GM23338 (cell line): ENCODE measurements around the gene CIT. TPM values are rescaled to one million over a fixed set of nuclear protein-coding genes. Genes with fewer than 3 reads are reported as not detected.

Source experiments
- ATAC-seq: fragments of 200-7000 bp; cut with Tn5 transposase; 3 replicates; pipeline ENCODE4 v1.9.1; 2020
- DNase-seq: peaks from one replicate; pipeline ENCODE4 v3.0.0-alpha.2; 2015; ENCODE audit warnings: low spot score
- H2AFZ ChIP-seq: fragments of 200-600 bp; sonication (generic); 2 replicates; pipeline ENCODE4 v1.8.0; 2016; ENCODE audit warnings: antibody characterized with exemption, mild to moderate bottlenecking, moderate library complexity
- H3F3A ChIP-seq: fragments of 200-600 bp; sonication (generic); replicated peaks from 2 replicates; pipeline ENCODE4 v1.8.0; 2017; ENCODE audit warnings: antibody characterized with exemption, mixed run types, low read depth
- H3K27ac ChIP-seq: fragments of 200-600 bp; sonication (generic); 2 replicates; pipeline ENCODE4 v1.6.1; 2016; ENCODE audit warnings: low read depth
- H3K27me3 ChIP-seq: fragments of 200-600 bp; sonication (generic); 2 replicates; pipeline ENCODE4 v1.8.0; 2016; ENCODE audit warnings: mild to moderate bottlenecking, mixed run types, moderate library complexity; ENCODE audit not compliant: insufficient read depth
- H3K36me3 ChIP-seq: fragments of 200-600 bp; sonication (generic); 2 replicates; pipeline ENCODE4 v1.8.0; 2016; ENCODE audit warnings: mild to moderate bottlenecking; ENCODE audit not compliant: insufficient read depth
- H3K4me1 ChIP-seq: fragments of 200-600 bp; sonication (generic); 2 replicates; pipeline ENCODE4 v1.8.0; 2016; ENCODE audit warnings: mild to moderate bottlenecking, moderate library complexity; ENCODE audit not compliant: insufficient read depth
- H3K4me2 ChIP-seq: fragments of 200-600 bp; sonication (generic); 2 replicates; pipeline ENCODE4 v1.7.1; 2017; ENCODE audit warnings: mixed run types
- H3K4me3 ChIP-seq: fragments of 200-600 bp; sonication (generic); 2 replicates; pipeline ENCODE4 v1.6.1; 2016; ENCODE audit warnings: mixed run types
- H3K79me2 ChIP-seq: fragments of 200-600 bp; sonication (generic); replicated peaks from 2 replicates; pipeline ENCODE4 v1.8.0; 2017; ENCODE audit warnings: mild to moderate bottlenecking; ENCODE audit not compliant: insufficient read depth
- H3K9me2 ChIP-seq: fragments of 200-600 bp; sonication (generic); 2 replicates; pipeline ENCODE4 v1.8.0; 2017; ENCODE audit not compliant: insufficient read depth
- H4K20me1 ChIP-seq: fragments of 200-600 bp; sonication (generic); replicated peaks from 2 replicates; pipeline ENCODE4 v1.8.0; 2017; ENCODE audit warnings: mild to moderate bottlenecking; ENCODE audit not compliant: insufficient read depth
- H3K27ac Mint-ChIP-seq: 2 replicates; pipeline ENCODE4 v1.8.0; 2020; ENCODE audit warnings: inconsistent platforms, mild to moderate bottlenecking, moderate library complexity, mixed read lengths
- H3K27me3 Mint-ChIP-seq: 3 replicates; pipeline ENCODE4 v1.8.0; 2022; ENCODE audit warnings: low read depth, mild to moderate bottlenecking, moderate library complexity, mixed read lengths, inconsistent platforms; ENCODE audit not compliant: insufficient read depth, poor library complexity
- H3K36me3 Mint-ChIP-seq: 3 replicates; pipeline ENCODE4 v1.8.0; 2021; ENCODE audit warnings: low read depth, mild to moderate bottlenecking, inconsistent platforms, moderate library complexity, mixed read lengths
- H3K4me1 Mint-ChIP-seq: 3 replicates; pipeline ENCODE4 v1.8.0; 2020; ENCODE audit warnings: mild to moderate bottlenecking, inconsistent platforms, mixed read lengths
- H3K4me3 Mint-ChIP-seq: 3 replicates; pipeline ENCODE4 v1.8.0; 2021; ENCODE audit warnings: moderate library complexity, mild to moderate bottlenecking, inconsistent platforms, mixed read lengths
- H3K9me3 Mint-ChIP-seq: 3 replicates; pipeline ENCODE4 v1.8.0; 2020; ENCODE audit warnings: moderate library complexity, mild to moderate bottlenecking, inconsistent platforms, mixed read lengths
- CREB1 ChIP-seq: fragments of 250-450 bp; sonication (Bioruptor Pico); IDR thresholded peaks from 2 replicates; pipeline ENCODE4 v1.5.0; 2020; ENCODE audit warnings: low read depth, mild to moderate bottlenecking, moderate library complexity
- EZH2 ChIP-seq: fragments of 200-600 bp; sonication (generic); IDR thresholded peaks from one replicate; pipeline ENCODE4 v1.8.0; 2017; ENCODE audit warnings: antibody characterized with exemption, mild to moderate bottlenecking, low read depth; ENCODE audit not compliant: unreplicated experiment
- EZH2phosphoT487 ChIP-seq: fragments of 200-600 bp; sonication (generic); IDR thresholded peaks from one replicate; pipeline ENCODE4 v1.8.1; 2018; ENCODE audit warnings: antibody characterized with exemption; ENCODE audit not compliant: unreplicated experiment
- NANOG ChIP-seq: IDR thresholded peaks from 2 replicates; pipeline ENCODE4 v1.6.1; 2016; ENCODE audit warnings: antibody characterized with exemption, borderline replicate concordance
- REST ChIP-seq: IDR thresholded peaks from one replicate; pipeline ENCODE4 v1.6.1; 2018; ENCODE audit warnings: antibody characterized with exemption; ENCODE audit not compliant: unreplicated experiment
- STAT1 ChIP-seq: IDR thresholded peaks from one replicate; pipeline ENCODE4 v1.6.1; 2016; ENCODE audit warnings: antibody characterized with exemption; ENCODE audit not compliant: unreplicated experiment
- ZNF114 ChIP-seq: fragments of 250-450 bp; sonication (Bioruptor Pico); IDR thresholded peaks from 2 replicates; pipeline ENCODE4 v1.5.0; 2020; ENCODE audit warnings: mild to moderate bottlenecking, moderate library complexity
- ZNF331 ChIP-seq: fragments of 250-450 bp; sonication (Bioruptor Pico); IDR thresholded peaks from 2 replicates; pipeline ENCODE4 v1.5.0; 2020; ENCODE audit warnings: low read depth, mild to moderate bottlenecking, moderate library complexity
- ZNF462 ChIP-seq: fragments of 250-450 bp; sonication (Bioruptor Pico); IDR thresholded peaks from 2 replicates; pipeline ENCODE4 v1.5.0; 2020; ENCODE audit warnings: mild to moderate bottlenecking, moderate library complexity
- polyA plus RNA-seq: library from polyadenylated mRNA; unstranded; fragments of >200 nt; fragmentation: Nextera tagmentation; extraction: Ambion mirVana; gene quantifications from 2 replicates; pipeline ENCODE4 v1.2.1, GENCODE V29; 2016
- total RNA-seq: library from RNA; depleted of rRNA; stranded (reverse); fragments of >200 nt; shearing (Covaris generic); gene quantifications from 2 replicates; pipeline ENCODE4 v1.2.3, GENCODE V29; 2014

The CIT gene
- total and polyA plus RNA-seq, 2 experiments from 2014 or later = 9.7 to 47.8 TPM

- ATAC-seq (no peak), DNase-seq (no peak)
- H3F3A ChIP-seq = peaks cover 4% of the 10 kb centered on the region
- H3K36me3 ChIP-seq = peaks cover 5% of the 10 kb centered on the region; the same call in 1 of the 2 replicates
- no peak overlapping the region; the same call in 1 of the 2 replicates for H2AFZ ChIP-seq
- H3K36me3 Mint-ChIP-seq = peaks cover 20% of the 10 kb centered on the region
- no peak for TF ChIP-seq EZH2phosphoT487
- no peak for TF ChIP-seq EZH2
- no peak for TF ChIP-seq CREB1
- no peak overlapping the region for H3K27ac ChIP-seq
- peaks cover 30% of the 10 kb centered on the region for H3K79me2 ChIP-seq
- H3K4me2 ChIP-seq = no peak overlapping the region
- H3K4me3 Mint-ChIP-seq = no peak overlapping the region
- H3K4me3 ChIP-seq = no peak overlapping the region
- H3K27me3 Mint-ChIP-seq = peaks cover 3% of the 10 kb centered on the region
- H4K20me1 ChIP-seq = peaks cover 9% of the 10 kb centered on the region; the same call in 1 of the 2 replicates
- peaks cover 10% of the 10 kb centered on the region for H3K4me1 Mint-ChIP-seq
- no peaks in the 10 kb centered on the region for H3K9me3 Mint-ChIP-seq
- H3K4me1 ChIP-seq = no peaks in the 10 kb centered on the region; the same call in 1 of the 2 replicates
- no peaks in the 10 kb centered on the region for H3K27me3 ChIP-seq
- no peak overlapping the region for H3K27ac Mint-ChIP-seq
- H3K9me2 ChIP-seq = no peaks in the 10 kb centered on the region
Measured at GRCh38 chr12:119666226-119666795, 210.8 kb downstream of the CIT start.

GRCh38 chr12:119665164-119665929 is 211.8 kb downstream of the CIT start:
- H3K4me2 ChIP-seq = no peak overlapping the region
- ATAC-seq = no peak
- no peak overlapping the region for H3K4me3 Mint-ChIP-seq
- no peaks in the 10 kb centered on the region for H3K9me2 ChIP-seq
- H3K9me3 Mint-ChIP-seq = no peaks in the 10 kb centered on the region
- H3K27me3 Mint-ChIP-seq = peaks cover 3% of the 10 kb centered on the region
- no peaks in the 10 kb centered on the region; the same call in 1 of the 2 replicates for H3K4me1 ChIP-seq
- peaks cover 21% of the 10 kb centered on the region for H3K79me2 ChIP-seq
- no peak overlapping the region for H3K4me3 ChIP-seq
- H2AFZ ChIP-seq = 0 out of 2 replicates have a peak overlapping the region, but pooled peaks have one; percentile 18
- H3K36me3 ChIP-seq = peaks cover under 1% of the 10 kb centered on the region; the same call in 1 of the 2 replicates
- no peak overlapping the region for H3K27ac Mint-ChIP-seq
- no peaks in the 10 kb centered on the region for H3K27me3 ChIP-seq
- H3K36me3 Mint-ChIP-seq = peaks cover 10% of the 10 kb centered on the region
- peaks cover 4% of the 10 kb centered on the region for H3F3A ChIP-seq
- H4K20me1 ChIP-seq = peaks cover 5% of the 10 kb centered on the region; the same call in 1 of the 2 replicates
- H3K4me1 Mint-ChIP-seq = peaks cover 9% of the 10 kb centered on the region
- no peak overlapping the region for H3K27ac ChIP-seq
- DNase-seq = no peak
- TF ChIP-seq ZNF114 (CRISPR knock-in tag) = no peak
- no peak for TF ChIP-seq ZNF462 (CRISPR knock-in tag)
- TF ChIP-seq STAT1 = no peak
- no peak for TF ChIP-seq ZNF331 (CRISPR knock-in tag)
- no peak for TF ChIP-seq REST
- TF ChIP-seq EZH2 = no peak
- TF ChIP-seq EZH2phosphoT487 = no peak
- TF ChIP-seq NANOG = no peak
